HG02642 (cell line): Measurements from ENCODE around the gene LATS2.
"Not testable (repeated sequence)": the region's sequence is repeated elsewhere in the genome, so short reads cannot be mapped to it uniquely, and the experiment has no call there.

ENCODE experiments used
- ATAC-seq: cut with Tn5 transposase; IDR thresholded peaks from one replicate; pipeline ENCODE4 v1.9.1; 2021; ENCODE audit warnings: mild to moderate bottlenecking; ENCODE audit not compliant: unreplicated experiment, poor library complexity

The LATS2 gene

GRCh38 chr13:20925395-20925790, 136.0 kb downstream of the LATS2 start:
- not testable (repeated sequence) for ATAC-seq

- ATAC-seq, result no peak
Measured at GRCh38 chr13:20924758-20925394, 136.5 kb downstream of the LATS2 start.

GRCh38 chr13:20923272-20923671, 138.1 kb downstream of the LATS2 start:
- no peak for ATAC-seq
